DND-41 (cell line): ENCODE measurements around the gene BTBD10.

Experiments
- ATAC-seq: fragments of 200-7000 bp; cut with Tn5 transposase; 3 replicates; pipeline ENCODE4 v1.9.1; 2021; ENCODE audit warnings: low read depth; ENCODE audit not compliant: insufficient read depth
- DNase-seq: peaks from one replicate; pipeline ENCODE4 v3.0.0-alpha.2; 2020
- H2AFZ ChIP-seq: 2 replicates; pipeline ENCODE4 v1.6.0; 2012; ENCODE audit warnings: low read depth, low read length
- H3K27ac ChIP-seq: 2 replicates; pipeline ENCODE4 v1.5.1; 2012; ENCODE audit warnings: low read length, inconsistent platforms
- H3K27me3 ChIP-seq: fragments of 200-600 bp; sonication (generic); 2 replicates; pipeline ENCODE4 v1.6.0; 2012; ENCODE audit warnings: low read length, mild to moderate bottlenecking, inconsistent platforms; ENCODE audit not compliant: insufficient read depth, poor library complexity
- H3K36me3 ChIP-seq: 2 replicates; pipeline ENCODE4 v1.5.1; 2012; ENCODE audit warnings: low read length, inconsistent platforms; ENCODE audit not compliant: insufficient read depth
- H3K4me1 ChIP-seq: 2 replicates; pipeline ENCODE4 v1.5.1; 2012; ENCODE audit warnings: mild to moderate bottlenecking, low read length; ENCODE audit not compliant: insufficient read depth
- H3K4me2 ChIP-seq: 2 replicates; pipeline ENCODE4 v1.6.0; 2012; ENCODE audit warnings: mild to moderate bottlenecking, moderate library complexity, low read length, inconsistent platforms; ENCODE audit not compliant: insufficient read depth
- H3K4me3 ChIP-seq, 2 experiments: fragments of 200-600 bp in 1 of 2; shearing (Covaris generic) in 1 of 2; 2 replicates each; pipeline ENCODE4 v1.5.1; 2012 to 2016; ENCODE audit warnings: inconsistent platforms in 2 of 2, low read length in 2 of 2, mild to moderate bottlenecking in 2 of 2, low read depth in 1 of 2, moderate library complexity in 1 of 2
- H3K79me2 ChIP-seq: 2 replicates; pipeline ENCODE4 v1.6.0; 2012; ENCODE audit warnings: low read length, inconsistent platforms; ENCODE audit not compliant: insufficient read depth
- H3K9ac ChIP-seq: 2 replicates; pipeline ENCODE4 v1.6.0; 2012; ENCODE audit warnings: low read depth, mild to moderate bottlenecking, inconsistent platforms, low read length, moderate library complexity
- H3K9me3 ChIP-seq: 2 replicates; pipeline ENCODE4 v1.5.1; 2012; ENCODE audit warnings: low read length, moderate library complexity, mild to moderate bottlenecking, inconsistent platforms; ENCODE audit not compliant: insufficient read depth, severe bottlenecking
- H4K20me1 ChIP-seq: 2 replicates; pipeline ENCODE4 v1.6.0; 2012; ENCODE audit warnings: low read length; ENCODE audit not compliant: insufficient read depth
- CTCF ChIP-seq: IDR thresholded peaks from 2 replicates; pipeline ENCODE4 v1.5.1; 2012; ENCODE audit warnings: borderline replicate concordance, low read length, moderate library complexity, mild to moderate bottlenecking; ENCODE audit not compliant: poor library complexity, severe bottlenecking; ENCODE audit errors: extremely low read depth

The BTBD10 gene

DNA sequence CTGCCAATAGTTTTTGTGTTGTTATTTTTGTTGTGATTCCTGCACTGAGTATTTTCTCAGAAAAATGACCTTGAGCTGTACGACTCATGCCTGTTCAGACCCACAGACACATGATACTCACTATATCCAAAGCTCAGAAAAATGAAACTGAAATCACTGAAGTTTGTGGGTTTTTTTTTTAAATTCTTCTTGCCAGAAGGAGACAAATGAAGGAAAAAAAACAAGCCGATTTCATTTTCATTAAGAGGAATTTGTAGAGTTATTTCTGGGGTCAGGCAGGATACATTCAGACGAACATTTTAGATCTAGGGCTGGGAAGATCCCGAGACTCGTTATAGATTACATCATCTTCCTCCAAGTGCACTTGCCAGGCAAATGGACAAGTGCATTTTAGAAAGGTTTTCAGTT, 125.0 kb downstream of the BTBD10 start:
- Histone ChIP-seq H3K9me3 (no peaks in the 10 kb centered on the region), H3K27me3 (no peaks in the 10 kb centered on the region), H3K4me2 (peak overlapping the region; percentile 70), H3K9ac (peak overlapping the region; percentile 41), H3K4me1 (peaks cover 19% of the 10 kb centered on the region), H4K20me1 (peaks cover 24% of the 10 kb centered on the region), H3K36me3 (no peaks in the 10 kb centered on the region), H3K4me3 (peak overlapping the region in 1 of 2 experiments; percentile 54; a peak in 3 of 4 replicates), H3K27ac (peak overlapping the region; percentile 76), H3K79me2 (peaks cover 10% of the 10 kb centered on the region), H2AFZ (peak overlapping the region; percentile 54)
- peak; percentile 62 for ATAC-seq
- no peak for DNase-seq
- no peak for TF ChIP-seq CTCF
